ENCODE measurements around the gene NEK6.

DNA sequence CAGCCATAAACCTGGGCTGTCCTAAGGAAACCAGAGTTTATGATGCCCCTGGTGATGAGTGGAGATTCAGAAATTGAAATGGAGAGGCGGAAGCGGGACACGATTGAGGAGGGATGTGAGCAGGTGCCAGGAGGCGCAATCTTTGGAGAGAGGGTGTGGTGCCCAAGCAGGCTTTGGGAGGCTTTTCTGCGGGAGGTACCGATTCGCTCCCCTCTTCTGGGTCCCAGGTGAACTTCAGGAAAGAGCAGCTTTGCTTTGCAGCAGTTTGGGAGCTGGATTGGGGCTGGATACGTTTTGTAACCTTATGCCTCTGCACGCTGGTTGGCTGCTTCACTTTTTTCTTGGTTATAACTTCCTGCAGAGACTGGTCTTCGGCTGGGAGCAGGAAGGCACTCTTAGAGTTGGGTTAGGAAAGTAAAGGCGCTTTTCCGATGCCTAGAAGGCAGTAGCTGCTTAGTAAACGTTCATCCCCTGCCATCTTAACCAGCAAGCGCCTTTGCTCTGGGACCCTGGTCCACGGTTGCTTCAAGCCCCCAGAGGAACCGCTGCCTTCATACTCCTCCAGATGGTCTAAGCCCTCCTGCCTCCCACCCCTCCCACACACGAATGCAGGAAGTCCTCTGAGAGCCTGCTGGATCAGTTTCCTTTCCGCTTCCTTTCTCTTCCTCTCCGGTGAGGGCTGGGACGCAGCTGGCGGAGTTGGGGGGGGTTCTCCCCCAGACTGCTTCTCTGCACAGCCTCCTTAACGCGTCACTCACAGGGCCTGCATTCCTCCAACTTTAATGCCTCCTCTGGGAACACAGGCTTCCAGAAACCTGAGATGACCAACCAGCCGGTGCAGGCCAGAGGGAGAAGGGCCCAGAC lies 15.2 kb upstream of the NEK6 start:
- TF ChIP-seq, protein P1, sequence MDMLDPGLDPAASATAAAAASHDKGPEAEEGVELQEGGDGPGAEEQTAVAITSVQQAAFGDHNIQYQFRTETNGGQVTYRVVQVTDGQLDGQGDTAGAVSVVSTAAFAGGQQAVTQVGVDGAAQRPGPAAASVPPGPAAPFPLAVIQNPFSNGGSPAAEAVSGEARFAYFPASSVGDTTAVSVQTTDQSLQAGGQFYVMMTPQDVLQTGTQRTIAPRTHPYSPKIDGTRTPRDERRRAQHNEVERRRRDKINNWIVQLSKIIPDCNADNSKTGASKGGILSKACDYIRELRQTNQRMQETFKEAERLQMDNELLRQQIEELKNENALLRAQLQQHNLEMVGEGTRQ (IDR thresholded peaks at IDR 0.05; ENCODE audit: low read length): no peak
- peak in 1 of 2 experiments; percentile 60; a peak in 1 of 3 replicates for TF ChIP-seq POLR2A (IDR thresholded peaks at IDR 0.05; ENCODE audit: control extremely low read depth in 1 of 2, low read depth in 2 of 2, low read length in 2 of 2)
- TF ChIP-seq, protein P2, sequence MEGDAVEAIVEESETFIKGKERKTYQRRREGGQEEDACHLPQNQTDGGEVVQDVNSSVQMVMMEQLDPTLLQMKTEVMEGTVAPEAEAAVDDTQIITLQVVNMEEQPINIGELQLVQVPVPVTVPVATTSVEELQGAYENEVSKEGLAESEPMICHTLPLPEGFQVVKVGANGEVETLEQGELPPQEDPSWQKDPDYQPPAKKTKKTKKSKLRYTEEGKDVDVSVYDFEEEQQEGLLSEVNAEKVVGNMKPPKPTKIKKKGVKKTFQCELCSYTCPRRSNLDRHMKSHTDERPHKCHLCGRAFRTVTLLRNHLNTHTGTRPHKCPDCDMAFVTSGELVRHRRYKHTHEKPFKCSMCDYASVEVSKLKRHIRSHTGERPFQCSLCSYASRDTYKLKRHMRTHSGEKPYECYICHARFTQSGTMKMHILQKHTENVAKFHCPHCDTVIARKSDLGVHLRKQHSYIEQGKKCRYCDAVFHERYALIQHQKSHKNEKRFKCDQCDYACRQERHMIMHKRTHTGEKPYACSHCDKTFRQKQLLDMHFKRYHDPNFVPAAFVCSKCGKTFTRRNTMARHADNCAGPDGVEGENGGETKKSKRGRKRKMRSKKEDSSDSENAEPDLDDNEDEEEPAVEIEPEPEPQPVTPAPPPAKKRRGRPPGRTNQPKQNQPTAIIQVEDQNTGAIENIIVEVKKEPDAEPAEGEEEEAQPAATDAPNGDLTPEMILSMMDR (IDR thresholded peaks at IDR 0.05; ENCODE audit: control extremely low read depth in 1 of 3, insufficient read depth in 1 of 3, low read depth in 1 of 3, low read length in 3 of 3): no peak
- TF ChIP-seq JUN (IDR thresholded peaks at IDR 0.05; ENCODE audit: low read depth, low read length): no peak
- TF ChIP-seq MAFK (IDR thresholded peaks at IDR 0.05; ENCODE audit: low read depth, low read length): no peak
- no peak for TF ChIP-seq YY1 (IDR thresholded peaks at IDR 0.05; ENCODE audit: low read depth, low read length)
- TF ChIP-seq RAD21 (IDR thresholded peaks at IDR 0.05 in 1 of 2, conservative IDR thresholded peaks at IDR 0.05 in 1 of 2; ENCODE audit: low read depth in 2 of 2, low read length in 2 of 2): 0 out of 4 replicates have a peak, but pooled peaks of 1 of the 2 experiments have one; percentile 11
- TF ChIP-seq ZNF274 (IDR thresholded peaks at IDR 0.05; ENCODE audit: borderline replicate concordance, extremely low read depth, low read length): no peak
- no peak for TF ChIP-seq EZH2 (IDR thresholded peaks at IDR 0.05; ENCODE audit: low read depth, low read length, severe bottlenecking)
- TF ChIP-seq CBX5 (IDR thresholded peaks at IDR 0.05; ENCODE audit: low read depth, low read length): no peak
- TF ChIP-seq KDM5A (IDR thresholded peaks at IDR 0.05; ENCODE audit: low read length): no peak

All from H1 (cell line).